Fibroblast of peridontal ligament (primary cell): ENCODE data around the gene TIAM2.
"Not testable (repeated sequence)": the region's sequence is repeated elsewhere in the genome, so short reads cannot be mapped to it uniquely, and the experiment has no call there.

Experiments used
- DNase-seq: peaks from one replicate; pipeline ENCODE4 v3.0.0-alpha.2; 2010; ENCODE audit errors: extremely low read depth

Gene TIAM2

GRCh38 chr6:155228546-155229166 lies 233.5 kb downstream of the TIAM2 start:
- DNase-seq, result peak; percentile 49

GRCh38 chr6:155230975-155231374 lies 235.9 kb downstream of the TIAM2 start:
- not testable (repeated sequence) for DNase-seq

- DNase-seq, result no peak
These were observed 237.7 kb downstream of the TIAM2 start for GRCh38 chr6:155232848-155233247.

- DNase-seq, result no peak
These were observed 239.1 kb downstream of the TIAM2 start for GRCh38 chr6:155234167-155234566.

- no peak for DNase-seq
These were observed 239.6 kb downstream of the TIAM2 start for GRCh38 chr6:155234687-155235086.

- no peak for DNase-seq
These were observed 240.0 kb downstream of the TIAM2 start for GRCh38 chr6:155235087-155235486.

- DNase-seq, result no peak
These were observed 242.5 kb downstream of the TIAM2 start for GRCh38 chr6:155237613-155238012.

GRCh38 chr6:155240905-155241600 lies 245.9 kb downstream of the TIAM2 start:
- no peak for DNase-seq

GRCh38 chr6:155241966-155242365 lies 246.9 kb downstream of the TIAM2 start:
- DNase-seq, result no peak

GRCh38 chr6:155244434-155244833 lies 249.3 kb downstream of the TIAM2 start:
- DNase-seq, result no peak

- no peak for DNase-seq
These were observed 250.1 kb downstream of the TIAM2 start for GRCh38 chr6:155245193-155245592.

GRCh38 chr6:155245831-155246230 lies 250.7 kb downstream of the TIAM2 start:
- DNase-seq, result peak; percentile 49

GRCh38 chr6:155246825-155247224 lies 251.7 kb downstream of the TIAM2 start:
- DNase-seq, result no peak

GRCh38 chr6:155247618-155248007 lies 252.5 kb downstream of the TIAM2 start:
- DNase-seq, result peak; percentile 77

GRCh38 chr6:155248008-155249001 lies 253.2 kb downstream of the TIAM2 start:
- peak; percentile 85 for DNase-seq

GRCh38 chr6:155250701-155251381 lies 255.7 kb downstream of the TIAM2 start:
- DNase-seq, result no peak

GRCh38 chr6:155252581-155252980 lies 257.5 kb downstream of the TIAM2 start:
- no peak for DNase-seq

- DNase-seq, result no peak
These were observed 258.2 kb downstream of the TIAM2 start for GRCh38 chr6:155253337-155253736.

- DNase-seq, result no peak
These were observed 259.0 kb downstream of the TIAM2 start for GRCh38 chr6:155254139-155254538.

- peak; percentile 35 for DNase-seq
These were observed 261.1 kb downstream of the TIAM2 start for GRCh38 chr6:155256122-155256795.

GRCh38 chr6:155257796-155258195 lies 262.7 kb downstream of the TIAM2 start:
- DNase-seq, result no peak
